Neural progenitor cell (in vitro differentiated cells): ENCODE results near the gene NAGS.

Experiments
- EZH2 ChIP-seq: fragments of 200-600 bp; sonication (generic); IDR thresholded peaks from 2 replicates; pipeline ENCODE4 v1.6.1; 2017; ENCODE audit warnings: antibody characterized with exemption, mild to moderate bottlenecking, moderate library complexity
- TF ChIP-seq, protein P1 (sequence below): fragments of 200-600 bp; sonication (generic); IDR thresholded peaks from 2 replicates; pipeline ENCODE4 v1.5.1; 2017; ENCODE audit warnings: antibody characterized with exemption, mild to moderate bottlenecking

DNA sequence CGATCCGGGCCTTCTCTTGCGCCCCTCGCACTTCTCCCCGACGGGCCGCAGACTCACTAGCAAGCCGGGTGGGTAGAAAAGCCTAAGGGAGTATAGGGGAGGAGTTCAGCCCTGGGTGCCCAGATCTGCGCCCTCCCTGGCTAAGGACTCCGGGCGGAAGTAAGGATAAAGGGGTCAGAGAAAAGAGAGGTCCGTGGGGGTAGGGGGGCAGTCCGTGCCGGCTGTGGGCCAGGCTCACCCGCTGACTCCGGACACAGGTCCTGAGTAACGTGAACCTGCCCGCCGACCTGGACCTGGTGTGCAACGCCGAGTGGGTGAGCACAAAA, 1.8 kb downstream of the NAGS start:
- TF ChIP-seq, protein P1, sequence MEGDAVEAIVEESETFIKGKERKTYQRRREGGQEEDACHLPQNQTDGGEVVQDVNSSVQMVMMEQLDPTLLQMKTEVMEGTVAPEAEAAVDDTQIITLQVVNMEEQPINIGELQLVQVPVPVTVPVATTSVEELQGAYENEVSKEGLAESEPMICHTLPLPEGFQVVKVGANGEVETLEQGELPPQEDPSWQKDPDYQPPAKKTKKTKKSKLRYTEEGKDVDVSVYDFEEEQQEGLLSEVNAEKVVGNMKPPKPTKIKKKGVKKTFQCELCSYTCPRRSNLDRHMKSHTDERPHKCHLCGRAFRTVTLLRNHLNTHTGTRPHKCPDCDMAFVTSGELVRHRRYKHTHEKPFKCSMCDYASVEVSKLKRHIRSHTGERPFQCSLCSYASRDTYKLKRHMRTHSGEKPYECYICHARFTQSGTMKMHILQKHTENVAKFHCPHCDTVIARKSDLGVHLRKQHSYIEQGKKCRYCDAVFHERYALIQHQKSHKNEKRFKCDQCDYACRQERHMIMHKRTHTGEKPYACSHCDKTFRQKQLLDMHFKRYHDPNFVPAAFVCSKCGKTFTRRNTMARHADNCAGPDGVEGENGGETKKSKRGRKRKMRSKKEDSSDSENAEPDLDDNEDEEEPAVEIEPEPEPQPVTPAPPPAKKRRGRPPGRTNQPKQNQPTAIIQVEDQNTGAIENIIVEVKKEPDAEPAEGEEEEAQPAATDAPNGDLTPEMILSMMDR = no peak
- TF ChIP-seq EZH2 = no peak
